Fibroblast of lung (primary cell): ENCODE results near the gene STK11IP.
A peak's percentile ranks its signal among the peaks of the same experiment; 100 is the strongest.

Source experiments
- EZH2 ChIP-seq: IDR thresholded peaks from 2 replicates; pipeline ENCODE4 v1.5.1; 2012; ENCODE audit warnings: low read length, control low read depth, mild to moderate bottlenecking; ENCODE audit errors: missing control alignments
- TF ChIP-seq, protein P1 (sequence below), 2 donors: IDR thresholded peaks in 1 of 2; conservative IDR thresholded peaks in 1 of 2; 1 replicate in 1 of 2; 2 replicates in 1 of 2; pipeline ENCODE4 v1.5.1; 2011 to 2012; ENCODE audit warnings: low read length in 2 of 2, control low read depth in 1 of 2, inconsistent platforms in 1 of 2, low read depth in 1 of 2, mild to moderate bottlenecking in 1 of 2

DNA sequence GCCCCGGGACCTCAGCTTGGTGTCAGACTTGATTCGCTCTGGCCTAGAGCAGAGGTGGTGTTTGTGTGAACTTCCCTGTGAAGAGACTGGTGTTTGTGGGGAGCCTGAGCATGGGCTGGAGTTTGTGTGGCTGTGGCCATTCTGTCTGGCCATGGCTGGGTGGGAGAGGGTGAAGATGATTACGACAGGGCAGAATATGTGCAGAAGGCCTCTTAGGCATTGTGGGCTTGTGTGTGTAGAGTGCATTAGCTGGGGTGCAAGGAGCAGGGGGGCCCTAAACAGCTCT lies 36.8 kb upstream of the STK11IP start:
- TF ChIP-seq, protein P1, sequence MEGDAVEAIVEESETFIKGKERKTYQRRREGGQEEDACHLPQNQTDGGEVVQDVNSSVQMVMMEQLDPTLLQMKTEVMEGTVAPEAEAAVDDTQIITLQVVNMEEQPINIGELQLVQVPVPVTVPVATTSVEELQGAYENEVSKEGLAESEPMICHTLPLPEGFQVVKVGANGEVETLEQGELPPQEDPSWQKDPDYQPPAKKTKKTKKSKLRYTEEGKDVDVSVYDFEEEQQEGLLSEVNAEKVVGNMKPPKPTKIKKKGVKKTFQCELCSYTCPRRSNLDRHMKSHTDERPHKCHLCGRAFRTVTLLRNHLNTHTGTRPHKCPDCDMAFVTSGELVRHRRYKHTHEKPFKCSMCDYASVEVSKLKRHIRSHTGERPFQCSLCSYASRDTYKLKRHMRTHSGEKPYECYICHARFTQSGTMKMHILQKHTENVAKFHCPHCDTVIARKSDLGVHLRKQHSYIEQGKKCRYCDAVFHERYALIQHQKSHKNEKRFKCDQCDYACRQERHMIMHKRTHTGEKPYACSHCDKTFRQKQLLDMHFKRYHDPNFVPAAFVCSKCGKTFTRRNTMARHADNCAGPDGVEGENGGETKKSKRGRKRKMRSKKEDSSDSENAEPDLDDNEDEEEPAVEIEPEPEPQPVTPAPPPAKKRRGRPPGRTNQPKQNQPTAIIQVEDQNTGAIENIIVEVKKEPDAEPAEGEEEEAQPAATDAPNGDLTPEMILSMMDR (conservative IDR thresholded peaks at IDR 0.05 in 1 of 2, IDR thresholded peaks at IDR 0.05 in 1 of 2; ENCODE audit: low read depth in 1 of 2, low read length in 2 of 2): peak in 1 of 2 donors; percentile 9
- TF ChIP-seq EZH2: no peak
